ENCODE measurements around the gene MAPKAPK2.

GRCh38 chr1:206653715-206654459, 30.8 kb upstream of the MAPKAPK2 start:
- TF ChIP-seq CTCF (IDR thresholded peaks at IDR 0.05 in 4 of 5, conservative IDR thresholded peaks at IDR 0.05 in 1 of 5) (no peak), POLR2A (IDR thresholded peaks at IDR 0.05) (no peak)
